Keratinocyte (primary cell): ENCODE results near the gene NAT16.

Source experiments
- EZH2 ChIP-seq: IDR thresholded peaks from one replicate; pipeline ENCODE4 v1.6.1; 2012; ENCODE audit warnings: inconsistent platforms, mild to moderate bottlenecking, low read length, moderate library complexity
- TF ChIP-seq, protein P1 (sequence below), 3 experiments: IDR thresholded peaks in 1 of 3; conservative IDR thresholded peaks in 1 of 3; optimal IDR thresholded peaks in 1 of 3; 2 replicates in 2 of 3; 3 replicates in 1 of 3; pipeline versions ENCODE3 to v1.5.1; 2011; ENCODE audit warnings: low read length in 3 of 3, mild to moderate bottlenecking in 3 of 3, moderate library complexity in 2 of 3, control low read depth in 1 of 3, inconsistent platforms in 1 of 3; ENCODE audit not compliant: insufficient read depth in 2 of 3; ENCODE audit errors: extremely low read depth in 1 of 3

DNA sequence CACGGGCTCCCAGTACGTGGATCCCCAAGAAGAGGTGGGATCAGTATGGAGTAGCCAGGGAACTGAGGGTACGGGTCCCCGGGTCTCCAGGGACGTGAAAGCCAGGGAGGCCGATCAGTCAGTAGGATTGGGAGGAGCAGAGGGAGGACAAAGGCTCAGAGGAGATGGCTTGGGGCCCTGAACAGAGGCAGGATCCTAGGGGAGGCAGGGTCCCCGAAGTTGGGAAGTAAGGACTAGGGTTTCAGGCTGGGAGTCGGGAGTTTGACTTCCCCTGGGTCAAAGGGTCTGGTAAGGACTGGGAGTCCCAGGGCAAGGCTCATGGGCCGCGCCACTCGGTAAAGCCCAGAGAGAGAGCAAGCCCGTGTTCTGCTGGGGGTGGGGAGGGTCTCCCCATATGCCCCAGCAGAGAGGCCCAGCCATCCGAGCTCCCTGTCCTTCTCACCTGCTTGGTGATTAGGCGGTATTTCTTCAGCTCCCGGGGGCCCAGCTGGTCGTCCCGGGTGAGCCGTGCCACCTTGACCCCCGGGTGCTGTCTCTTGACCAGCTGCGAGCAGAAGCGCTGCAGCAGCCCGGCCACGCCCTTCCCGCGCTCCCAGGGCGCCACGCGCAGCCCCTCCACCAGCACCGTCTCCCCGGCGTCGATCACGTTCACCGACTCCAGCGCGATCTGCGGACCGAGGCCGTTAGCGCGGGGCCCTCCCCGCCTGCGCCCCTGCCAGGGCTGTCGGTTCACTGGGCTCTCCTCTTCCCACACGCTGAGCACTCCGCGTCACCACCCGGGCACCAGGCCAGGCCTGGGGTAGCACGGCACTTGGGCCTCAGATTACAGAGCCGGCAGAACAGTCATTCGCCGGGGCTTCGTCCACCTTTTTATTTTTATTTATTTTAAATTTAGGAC lies 7.0 kb downstream of the NAT16 start:
- TF ChIP-seq, protein P1, sequence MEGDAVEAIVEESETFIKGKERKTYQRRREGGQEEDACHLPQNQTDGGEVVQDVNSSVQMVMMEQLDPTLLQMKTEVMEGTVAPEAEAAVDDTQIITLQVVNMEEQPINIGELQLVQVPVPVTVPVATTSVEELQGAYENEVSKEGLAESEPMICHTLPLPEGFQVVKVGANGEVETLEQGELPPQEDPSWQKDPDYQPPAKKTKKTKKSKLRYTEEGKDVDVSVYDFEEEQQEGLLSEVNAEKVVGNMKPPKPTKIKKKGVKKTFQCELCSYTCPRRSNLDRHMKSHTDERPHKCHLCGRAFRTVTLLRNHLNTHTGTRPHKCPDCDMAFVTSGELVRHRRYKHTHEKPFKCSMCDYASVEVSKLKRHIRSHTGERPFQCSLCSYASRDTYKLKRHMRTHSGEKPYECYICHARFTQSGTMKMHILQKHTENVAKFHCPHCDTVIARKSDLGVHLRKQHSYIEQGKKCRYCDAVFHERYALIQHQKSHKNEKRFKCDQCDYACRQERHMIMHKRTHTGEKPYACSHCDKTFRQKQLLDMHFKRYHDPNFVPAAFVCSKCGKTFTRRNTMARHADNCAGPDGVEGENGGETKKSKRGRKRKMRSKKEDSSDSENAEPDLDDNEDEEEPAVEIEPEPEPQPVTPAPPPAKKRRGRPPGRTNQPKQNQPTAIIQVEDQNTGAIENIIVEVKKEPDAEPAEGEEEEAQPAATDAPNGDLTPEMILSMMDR (optimal IDR thresholded peaks at IDR 0.05 in 1 of 3, IDR thresholded peaks at IDR 0.05 in 1 of 3, conservative IDR thresholded peaks at IDR 0.05 in 1 of 3; ENCODE audit: extremely low read depth in 1 of 3, insufficient read depth in 2 of 3, low read length in 3 of 3) = no peak
- peak; percentile 97 for TF ChIP-seq EZH2
